ENCODE data around the gene CASS4. TPM values are rescaled to one million over a fixed set of nuclear protein-coding genes. Genes with fewer than 3 reads are reported as not detected.

Gene CASS4
- total RNA-seq, 1 donor from 2014 or later = 0.26 TPM

GRCh38 chr20:56451056-56451765 is 39.2 kb downstream of the CASS4 start:
- H3K27ac Mint-ChIP-seq = no peak overlapping the region
- H3K4me1 Mint-ChIP-seq (ENCODE audit: low read depth) = no peaks in the 10 kb centered on the region
- H3K4me3 Mint-ChIP-seq (ENCODE audit: low read depth) = no peak overlapping the region
- peaks cover 4% of the 10 kb centered on the region for H3K27me3 Mint-ChIP-seq
- H3K36me3 Mint-ChIP-seq (ENCODE audit: insufficient read depth) = no peaks in the 10 kb centered on the region
- no peak for DNase-seq (ENCODE audit: low spot score, unreplicated experiment)
- H3K9me3 Mint-ChIP-seq (ENCODE audit: low read depth) = no peaks in the 10 kb centered on the region
- no peak for TF ChIP-seq CTCF (IDR thresholded peaks at IDR 0.05; ENCODE audit: unreplicated experiment)

- no peaks in the 10 kb centered on the region for H3K4me1 Mint-ChIP-seq (ENCODE audit: low read depth)
- DNase-seq (ENCODE audit: low spot score, unreplicated experiment) = no peak
- H3K4me3 Mint-ChIP-seq (ENCODE audit: low read depth) = no peak overlapping the region
- no peaks in the 10 kb centered on the region for H3K36me3 Mint-ChIP-seq (ENCODE audit: insufficient read depth)
- no peak for TF ChIP-seq CTCF (IDR thresholded peaks at IDR 0.05; ENCODE audit: unreplicated experiment)
- H3K27ac Mint-ChIP-seq = no peak overlapping the region
- H3K9me3 Mint-ChIP-seq (ENCODE audit: low read depth) = no peaks in the 10 kb centered on the region
- peaks cover 11% of the 10 kb centered on the region for H3K27me3 Mint-ChIP-seq
These were observed 41.3 kb downstream of the CASS4 start for GRCh38 chr20:56453352-56453751.

- Mint-ChIP-seq H3K4me1 (ENCODE audit: low read depth) (no peaks in the 10 kb centered on the region), H3K27ac (no peak overlapping the region), H3K27me3 (peaks cover 11% of the 10 kb centered on the region), H3K4me3 (ENCODE audit: low read depth) (no peak overlapping the region), H3K36me3 (ENCODE audit: insufficient read depth) (no peaks in the 10 kb centered on the region), H3K9me3 (ENCODE audit: low read depth) (no peaks in the 10 kb centered on the region)
- no peak for DNase-seq (ENCODE audit: low spot score, unreplicated experiment)
- no peak for TF ChIP-seq CTCF (IDR thresholded peaks at IDR 0.05; ENCODE audit: unreplicated experiment)
These were observed 42.7 kb downstream of the CASS4 start for GRCh38 chr20:56454754-56455153.

- Mint-ChIP-seq H3K27ac (no peak overlapping the region), H3K27me3 (peaks cover 26% of the 10 kb centered on the region), H3K36me3 (ENCODE audit: insufficient read depth) (no peaks in the 10 kb centered on the region), H3K4me1 (ENCODE audit: low read depth) (no peaks in the 10 kb centered on the region), H3K4me3 (ENCODE audit: low read depth) (no peak overlapping the region), H3K9me3 (ENCODE audit: low read depth) (no peaks in the 10 kb centered on the region)
- TF ChIP-seq CTCF (IDR thresholded peaks at IDR 0.05; ENCODE audit: unreplicated experiment) = no peak
- no peak for DNase-seq (ENCODE audit: low spot score, unreplicated experiment)
These were observed 46.3 kb downstream of the CASS4 start for GRCh38 chr20:56458206-56458821.

GRCh38 chr20:56460459-56460858 is 48.4 kb downstream of the CASS4 start:
- Mint-ChIP-seq H3K27me3 (peaks cover 40% of the 10 kb centered on the region), H3K9me3 (ENCODE audit: low read depth) (no peaks in the 10 kb centered on the region), H3K27ac (no peak overlapping the region), H3K36me3 (ENCODE audit: insufficient read depth) (no peaks in the 10 kb centered on the region), H3K4me1 (ENCODE audit: low read depth) (no peaks in the 10 kb centered on the region), H3K4me3 (ENCODE audit: low read depth) (no peak overlapping the region)
- no peak for TF ChIP-seq CTCF (IDR thresholded peaks at IDR 0.05; ENCODE audit: unreplicated experiment)
- DNase-seq (ENCODE audit: low spot score, unreplicated experiment) = no peak

All from progenitor cell of endocrine pancreas (in vitro differentiated cells).